ENCODE results near the gene JUNB. TPM values are rescaled to one million over a fixed set of nuclear protein-coding genes. Genes with fewer than 3 reads are reported as not detected.

JUNB gene
- polyA plus RNA-seq, 3 donors: 1,279 to 3,167 (median 1,468) TPM

DNA sequence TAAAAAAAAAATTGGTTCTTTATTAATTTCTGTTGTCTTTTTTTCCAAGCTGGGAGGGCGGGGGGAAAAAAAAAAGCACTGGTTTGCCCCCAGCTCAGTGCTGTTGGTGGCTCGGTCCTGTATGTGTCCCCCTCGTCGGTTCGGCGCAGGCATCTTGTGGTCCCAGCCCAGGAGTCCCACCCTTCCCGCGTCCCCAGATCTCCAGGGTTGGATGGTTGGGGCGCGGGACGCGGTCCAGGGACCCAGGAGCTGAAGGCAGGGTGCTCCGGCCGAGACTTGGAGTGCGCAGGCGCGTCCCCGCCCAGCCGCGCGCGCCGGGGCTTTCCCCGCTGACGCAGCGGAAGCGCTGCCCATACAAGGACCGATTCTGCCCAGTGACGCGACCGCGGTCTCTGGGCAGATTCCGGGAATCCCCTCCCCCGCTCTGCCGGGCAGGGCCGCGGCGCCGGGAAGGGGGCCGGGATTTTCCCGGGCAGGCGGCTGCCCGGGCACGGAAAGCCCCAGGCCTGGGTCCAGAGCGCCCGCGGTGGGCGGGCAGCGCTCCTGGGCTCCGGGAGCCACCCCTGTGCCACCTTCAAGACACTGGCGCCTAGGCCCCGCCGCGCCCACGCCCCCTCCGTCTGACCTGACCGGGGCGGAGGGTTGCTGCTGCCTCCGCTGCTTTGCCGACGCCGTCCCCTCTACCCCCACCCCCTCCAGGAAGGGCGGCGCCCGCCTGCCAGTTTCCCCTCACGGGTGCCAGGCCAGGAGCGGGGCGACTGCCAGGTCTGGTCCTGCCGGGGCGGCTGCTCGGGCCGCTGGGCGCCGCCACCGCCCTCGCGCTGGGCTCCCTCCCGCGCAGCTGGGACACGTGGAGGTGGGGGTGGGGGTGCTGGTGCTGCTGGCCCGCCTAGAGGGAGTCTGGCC, 2.3 kb downstream of the JUNB start:
- H3K27me3 Mint-ChIP-seq (ENCODE audit: low read depth in 3 of 3): peaks cover 0 to 4% (median 1%) of the 10 kb centered on the region in 3 donors
- H3K9me3 Mint-ChIP-seq: peaks cover 0 to 9% (median 0%) of the 10 kb centered on the region in 7 donors
- no peaks in the 10 kb centered on the region for H3K36me3 ChIP-seq (replicated peaks in 1 of 2; ENCODE audit: control insufficient read depth in 1 of 2, insufficient read depth in 2 of 2, low read length in 2 of 2)
- peak overlapping the region; percentile 95 to 100 for H3K27ac ChIP-seq (ENCODE audit: low read depth in 1 of 2, low read length in 2 of 2)
- H3K4me3 ChIP-seq (replicated peaks in 1 of 3; ENCODE audit: low read depth in 2 of 3, low read length in 3 of 3): peak overlapping the region; percentile 86 to 100 (median 100)
- peak; percentile 93 to 95 (median 95) for DNase-seq
- TF ChIP-seq, protein P1, sequence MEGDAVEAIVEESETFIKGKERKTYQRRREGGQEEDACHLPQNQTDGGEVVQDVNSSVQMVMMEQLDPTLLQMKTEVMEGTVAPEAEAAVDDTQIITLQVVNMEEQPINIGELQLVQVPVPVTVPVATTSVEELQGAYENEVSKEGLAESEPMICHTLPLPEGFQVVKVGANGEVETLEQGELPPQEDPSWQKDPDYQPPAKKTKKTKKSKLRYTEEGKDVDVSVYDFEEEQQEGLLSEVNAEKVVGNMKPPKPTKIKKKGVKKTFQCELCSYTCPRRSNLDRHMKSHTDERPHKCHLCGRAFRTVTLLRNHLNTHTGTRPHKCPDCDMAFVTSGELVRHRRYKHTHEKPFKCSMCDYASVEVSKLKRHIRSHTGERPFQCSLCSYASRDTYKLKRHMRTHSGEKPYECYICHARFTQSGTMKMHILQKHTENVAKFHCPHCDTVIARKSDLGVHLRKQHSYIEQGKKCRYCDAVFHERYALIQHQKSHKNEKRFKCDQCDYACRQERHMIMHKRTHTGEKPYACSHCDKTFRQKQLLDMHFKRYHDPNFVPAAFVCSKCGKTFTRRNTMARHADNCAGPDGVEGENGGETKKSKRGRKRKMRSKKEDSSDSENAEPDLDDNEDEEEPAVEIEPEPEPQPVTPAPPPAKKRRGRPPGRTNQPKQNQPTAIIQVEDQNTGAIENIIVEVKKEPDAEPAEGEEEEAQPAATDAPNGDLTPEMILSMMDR (IDR thresholded peaks at IDR 0.05): no peak
- peak overlapping the region; percentile 98 to 100 (median 100) for H3K27ac Mint-ChIP-seq
- peaks cover 46% of the 10 kb centered on the region for H4K20me1 ChIP-seq (ENCODE audit: insufficient read depth, low read length)
- H3K4me1 ChIP-seq (ENCODE audit: control insufficient read depth in 1 of 2, insufficient read depth in 2 of 2, low read length in 2 of 2): peaks cover 42 to 44% of the 10 kb centered on the region in 2 donors
- H2AFZ ChIP-seq (ENCODE audit: insufficient read depth, low read depth, low read length, poor library complexity, severe bottlenecking): no peak overlapping the region
- peaks cover 57% of the 10 kb centered on the region for H3K79me2 ChIP-seq (ENCODE audit: insufficient read depth, low read length)
- intact Hi-C loops (cut with micrococcal nuclease): loop anchor here (2.0 to 10.0 kb wide), 5 partner anchors 15 to 359 kb away; partner anchors contain the start of genes CALR (in 1 of the 2), IER2 (in 1 of the 2), MAN2B1 (in 1 of the 2) and STX10 (in 1 of the 2)
- H3K36me3 Mint-ChIP-seq: peaks cover 2 to 15% of the 10 kb centered on the region in 2 donors
- H3K4me3 Mint-ChIP-seq: peak overlapping the region; percentile 94 to 98
- peaks cover 33% of the 10 kb centered on the region for H3K4me1 Mint-ChIP-seq
- 0% methylated on average over 60 of the region's 81 CpGs for WGBS (ENCODE audit: insufficient coverage)
- H3K9me3 ChIP-seq (replicated peaks in 1 of 2; ENCODE audit: control insufficient read depth in 1 of 2, insufficient read depth in 1 of 2, low read length in 2 of 2): no peaks in the 10 kb centered on the region
- H3K27me3 ChIP-seq (ENCODE audit: control insufficient read depth in 2 of 2, insufficient read depth in 2 of 2, low read length in 2 of 2): no peaks in the 10 kb centered on the region
- peak overlapping the region; percentile 100 for H3K9ac ChIP-seq (ENCODE audit: insufficient read depth, low read length, poor library complexity, severe bottlenecking)
- H3K4me2 ChIP-seq (replicated peaks; ENCODE audit: extremely low read depth, low read length, poor library complexity, severe bottlenecking): peak overlapping the region; percentile 99

DNA sequence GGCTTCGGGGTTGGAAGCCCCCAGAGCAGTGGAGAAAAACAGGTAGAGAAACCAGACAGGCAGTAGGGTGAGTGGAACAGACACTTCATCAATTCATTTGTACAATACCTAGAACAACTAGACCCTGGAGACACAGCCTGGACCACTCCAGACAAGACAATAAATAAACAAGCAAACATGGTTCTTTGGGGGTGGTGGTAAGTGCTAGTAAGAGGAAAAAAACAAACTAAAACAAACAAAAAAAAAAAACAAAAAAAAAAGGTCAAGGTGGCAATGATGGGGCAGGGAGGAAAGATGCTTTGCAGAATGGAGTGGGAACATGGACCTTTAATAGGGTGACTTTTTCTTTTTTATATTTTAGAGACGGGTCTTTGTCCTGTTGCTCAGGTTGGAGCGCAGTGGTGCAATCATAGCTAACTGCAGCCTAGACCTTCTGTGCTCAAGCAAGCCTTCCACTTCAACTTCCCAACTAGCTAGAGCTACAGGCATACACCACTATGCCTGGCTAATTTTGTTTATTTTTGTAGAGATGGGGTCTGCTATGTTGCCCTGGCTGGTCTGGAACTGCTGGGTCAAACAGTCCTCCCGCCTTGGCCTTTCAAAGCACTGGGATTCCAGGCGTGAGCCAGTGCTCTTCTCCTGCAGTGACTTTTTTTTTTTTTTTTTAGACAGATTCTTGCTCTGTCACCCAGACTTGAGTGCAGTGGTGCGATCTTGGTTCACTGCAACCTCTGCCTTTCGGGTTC, 3.1 kb downstream of the JUNB start:
- TF ChIP-seq, protein P1 (IDR thresholded peaks at IDR 0.05): no peak
- Mint-ChIP-seq H3K27ac (peak overlapping the region; percentile 91 to 100 (median 95)), H3K9me3 (peaks cover 0 to 9% (median 0%) of the 10 kb centered on the region in 7 donors), H3K27me3 (ENCODE audit: low read depth in 3 of 3) (peaks cover 0 to 4% (median 0%) of the 10 kb centered on the region in 3 donors), H3K36me3 (peaks cover 2 to 17% of the 10 kb centered on the region in 2 donors), H3K4me3 (peak overlapping the region; percentile 84 to 87), H3K4me1 (peaks cover 31% of the 10 kb centered on the region)
- Histone ChIP-seq H3K27ac (ENCODE audit: low read depth in 1 of 2, low read length in 2 of 2) (peak overlapping the region; percentile 95 to 100), H3K27me3 (ENCODE audit: control insufficient read depth in 2 of 2, insufficient read depth in 2 of 2, low read length in 2 of 2) (no peaks in the 10 kb centered on the region), H3K9me3 (replicated peaks in 1 of 2; ENCODE audit: control insufficient read depth in 1 of 2, insufficient read depth in 1 of 2, low read length in 2 of 2) (no peaks in the 10 kb centered on the region), H2AFZ (ENCODE audit: insufficient read depth, low read depth, low read length, poor library complexity, severe bottlenecking) (no peak overlapping the region), H3K79me2 (ENCODE audit: insufficient read depth, low read length) (peaks cover 49% of the 10 kb centered on the region), H4K20me1 (ENCODE audit: insufficient read depth, low read length) (peaks cover 46% of the 10 kb centered on the region), H3K4me3 (replicated peaks in 1 of 3; ENCODE audit: low read depth in 2 of 3, low read length in 3 of 3) (peak overlapping the region; percentile 86 to 100 (median 100)), H3K4me2 (replicated peaks; ENCODE audit: extremely low read depth, low read length, poor library complexity, severe bottlenecking) (peak overlapping the region; percentile 99), H3K4me1 (ENCODE audit: control insufficient read depth in 1 of 2, insufficient read depth in 2 of 2, low read length in 2 of 2) (peaks cover 35 to 38% of the 10 kb centered on the region in 2 donors), H3K36me3 (replicated peaks in 1 of 2; ENCODE audit: control insufficient read depth in 1 of 2, insufficient read depth in 2 of 2, low read length in 2 of 2) (no peaks in the 10 kb centered on the region), H3K9ac (ENCODE audit: insufficient read depth, low read length, poor library complexity, severe bottlenecking) (peak overlapping the region; percentile 100)
- peak; percentile 41 to 49 (median 44) for DNase-seq
- 96% methylated on average over 2 of the region's 7 CpGs for WGBS (ENCODE audit: insufficient coverage)
- intact Hi-C loops (cut with micrococcal nuclease): loop anchor here (2.0 to 10.0 kb wide), 5 partner anchors 16 to 358 kb away; partner anchors contain the start of genes CALR (in 1 of the 2), IER2 (in 1 of the 2), MAN2B1 (in 1 of the 2) and STX10 (in 1 of the 2)
